ENCODE results near the gene PTPN7. TPM values are rescaled to one million over a fixed set of nuclear protein-coding genes. Genes with fewer than 3 reads are reported as not detected.

The PTPN7 gene
- total and polyA plus RNA-seq, 2 of the 13 experiments (the other 11 are each of a cell fraction or from before 2014, with no cell fraction given): not detected

- TF ChIP-seq ZBTB26 (CRISPR knock-in tag; IDR thresholded peaks at IDR 0.05; ENCODE audit: borderline replicate concordance): no peak
- TF ChIP-seq ZNF619 (CRISPR knock-in tag; IDR thresholded peaks at IDR 0.05): peak; percentile 82; the same call in 1 of the 2 replicates
- TF ChIP-seq TOE1 (CRISPR knock-in tag; IDR thresholded peaks at IDR 0.05): no peak
- TF ChIP-seq ZNF205 (CRISPR knock-in tag; IDR thresholded peaks at IDR 0.05): no peak
- no peak for TF ChIP-seq ZBTB20 (CRISPR knock-in tag; IDR thresholded peaks at IDR 0.05; ENCODE audit: borderline replicate concordance, low read depth)
- TF ChIP-seq ZNF597 (CRISPR knock-in tag; IDR thresholded peaks at IDR 0.05): no peak
- TF ChIP-seq KDM1A (CRISPR knock-in tag; IDR thresholded peaks at IDR 0.05): no peak
- TF ChIP-seq ZSCAN21 (CRISPR knock-in tag; IDR thresholded peaks at IDR 0.05; ENCODE audit: borderline replicate concordance): no peak
- no peak for TF ChIP-seq ZNF670 (CRISPR knock-in tag; IDR thresholded peaks at IDR 0.05; ENCODE audit: borderline replicate concordance)
- no peak for TF ChIP-seq ZNF34 (CRISPR knock-in tag; IDR thresholded peaks at IDR 0.05; ENCODE audit: borderline replicate concordance)
- no peak for TF ChIP-seq PHF20 (CRISPR knock-in tag; IDR thresholded peaks at IDR 0.05)
- TF ChIP-seq POLR2G (IDR thresholded peaks at IDR 0.05; ENCODE audit: low read depth, low read length): no peak
- TF ChIP-seq ZC3H4 (CRISPR knock-in tag; IDR thresholded peaks at IDR 0.05; ENCODE audit: borderline replicate concordance): no peak
- TF ChIP-seq ZNF878 (CRISPR knock-in tag; IDR thresholded peaks at IDR 0.05): no peak
- TF ChIP-seq ZNF574 (CRISPR knock-in tag; IDR thresholded peaks at IDR 0.05): peak; percentile 46; the same call in 1 of the 2 replicates
- peak; percentile 24; the same call in 1 of the 2 replicates for TF ChIP-seq ZBTB10 (CRISPR knock-in tag; IDR thresholded peaks at IDR 0.05; ENCODE audit: borderline replicate concordance)
- no peak for TF ChIP-seq SALL1 (CRISPR knock-in tag; IDR thresholded peaks at IDR 0.05)
- TF ChIP-seq HOXA5 (CRISPR knock-in tag; IDR thresholded peaks at IDR 0.05): 0 out of 2 replicates have a peak, but pooled peaks have one; percentile 26
- no peak for TF ChIP-seq GATA4 (IDR thresholded peaks at IDR 0.05; ENCODE audit: borderline replicate concordance, low read depth)
Observed at GRCh38 chr1:202189001-202189790, 28.8 kb upstream of the PTPN7 start (continued).
